Measurements from ENCODE around the gene FBXO41.

Gene FBXO41

DNA sequence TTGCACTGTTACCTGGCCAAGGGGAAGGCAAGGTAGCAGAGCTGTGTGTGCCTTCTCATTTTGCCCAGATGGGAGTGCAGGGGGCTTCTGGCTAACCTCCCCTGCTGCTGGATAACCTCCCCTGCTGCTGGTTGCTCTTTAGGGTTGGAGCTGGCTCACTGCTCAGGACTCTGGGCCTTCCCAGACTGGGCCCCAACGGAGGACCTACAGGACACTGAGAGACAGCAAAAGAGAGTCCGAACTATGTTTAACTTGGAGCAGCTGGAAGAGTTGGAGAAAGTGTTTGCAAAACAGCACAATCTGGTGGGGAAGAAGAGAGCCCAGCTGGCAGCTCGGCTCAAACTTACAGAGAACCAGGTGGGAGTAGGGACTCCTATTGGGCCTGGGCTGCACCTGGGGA lies 76.0 kb downstream of the FBXO41 start:
- Histone ChIP-seq H3K9ac (ENCODE audit: low read length) (no peak overlapping the region), H3K4me3 (ENCODE audit: low read length) (no peak overlapping the region), H3K36me3 (ENCODE audit: control insufficient read depth, insufficient read depth, low read length) (no peaks in the 10 kb centered on the region), H3K4me1 (ENCODE audit: control insufficient read depth, insufficient read depth, low read length) (no peaks in the 10 kb centered on the region), H3K27me3 (ENCODE audit: control insufficient read depth, insufficient read depth, low read length) (no peaks in the 10 kb centered on the region), H3K27ac (ENCODE audit: low read depth, low read length) (no peak overlapping the region)

DNA sequence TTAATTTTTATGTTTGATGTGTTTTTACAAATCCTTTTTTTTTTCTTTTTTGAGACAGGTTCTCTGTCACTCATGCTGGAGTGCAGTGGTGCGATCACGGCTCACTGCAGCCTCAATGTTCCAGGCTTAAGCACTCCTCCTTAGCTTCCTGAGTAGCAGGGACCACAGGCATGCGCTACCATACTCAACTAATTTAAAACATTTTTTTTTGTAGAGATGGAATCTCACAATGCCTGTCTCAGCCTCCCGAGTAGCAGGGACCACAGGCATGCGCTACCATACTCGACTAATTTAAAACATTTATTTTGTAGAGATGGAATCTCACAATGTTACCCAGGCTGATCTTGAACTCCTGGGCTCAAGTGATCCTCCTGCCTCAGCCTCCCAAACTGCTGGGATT lies 78.7 kb downstream of the FBXO41 start:
- H3K27ac ChIP-seq (ENCODE audit: low read depth, low read length), result no peak overlapping the region
- no peaks in the 10 kb centered on the region for H3K4me1 ChIP-seq (ENCODE audit: control insufficient read depth, insufficient read depth, low read length)
- no peak overlapping the region for H3K4me3 ChIP-seq (ENCODE audit: low read length)
- H3K9ac ChIP-seq (ENCODE audit: low read length), result no peak overlapping the region
- H3K36me3 ChIP-seq (ENCODE audit: control insufficient read depth, insufficient read depth, low read length), result no peaks in the 10 kb centered on the region
- H3K27me3 ChIP-seq (ENCODE audit: control insufficient read depth, insufficient read depth, low read length), result peaks cover 14% of the 10 kb centered on the region
